ENCODE results near the gene PRPF6.
A peak's percentile ranks its signal among the peaks of the same experiment; 100 is the strongest.

Gene PRPF6

GRCh38 chr20:64040231-64041039, 59.5 kb downstream of the PRPF6 start:
- Histone ChIP-seq H3K9me3 (ENCODE audit: control insufficient read depth, insufficient read depth, low read length) (no peaks in the 10 kb centered on the region), H3K27ac (ENCODE audit: low read length) (no peak overlapping the region), H3K4me3 (ENCODE audit: low read length) (no peak overlapping the region), H3K36me3 (ENCODE audit: control insufficient read depth, insufficient read depth, low read length) (no peaks in the 10 kb centered on the region), H3K4me1 (ENCODE audit: control insufficient read depth, insufficient read depth, low read length) (peaks cover 22% of the 10 kb centered on the region), H3K27me3 (ENCODE audit: control insufficient read depth, insufficient read depth, low read length) (peaks cover 8% of the 10 kb centered on the region; the same call in 1 of the 2 replicates)
- no peak for DNase-seq (ENCODE audit: low read depth, low spot score)
- no CpG with 5 or more reads among the region's 12 CpGs for WGBS (ENCODE audit: insufficient coverage, insufficient read length)

- no peak overlapping the region for H3K4me3 ChIP-seq (ENCODE audit: low read length)
- H3K27ac ChIP-seq (ENCODE audit: low read length): no peak overlapping the region
- WGBS (ENCODE audit: insufficient coverage, insufficient read length): no CpG with 5 or more reads among the region's 15 CpGs
- H3K27me3 ChIP-seq (ENCODE audit: control insufficient read depth, insufficient read depth, low read length): peaks cover 8% of the 10 kb centered on the region; the same call in 1 of the 2 replicates
- H3K36me3 ChIP-seq (ENCODE audit: control insufficient read depth, insufficient read depth, low read length): no peaks in the 10 kb centered on the region
- H3K4me1 ChIP-seq (ENCODE audit: control insufficient read depth, insufficient read depth, low read length): peaks cover 18% of the 10 kb centered on the region
- no peak for DNase-seq (ENCODE audit: low read depth, low spot score)
- no peaks in the 10 kb centered on the region for H3K9me3 ChIP-seq (ENCODE audit: control insufficient read depth, insufficient read depth, low read length)
Observed at GRCh38 chr20:64041040-64041780, 60.3 kb downstream of the PRPF6 start.

- DNase-seq (ENCODE audit: low read depth, low spot score): no peak
- no CpG with 5 or more reads among the region's 11 CpGs for WGBS (ENCODE audit: insufficient coverage, insufficient read length)
- H3K27ac ChIP-seq (ENCODE audit: low read length): no peak overlapping the region
- H3K27me3 ChIP-seq (ENCODE audit: control insufficient read depth, insufficient read depth, low read length): peaks cover 9% of the 10 kb centered on the region; the same call in 1 of the 2 replicates
- H3K4me1 ChIP-seq (ENCODE audit: control insufficient read depth, insufficient read depth, low read length): peaks cover 13% of the 10 kb centered on the region
- H3K36me3 ChIP-seq (ENCODE audit: control insufficient read depth, insufficient read depth, low read length): no peaks in the 10 kb centered on the region
- no peaks in the 10 kb centered on the region for H3K9me3 ChIP-seq (ENCODE audit: control insufficient read depth, insufficient read depth, low read length)
- no peak overlapping the region for H3K4me3 ChIP-seq (ENCODE audit: low read length)
Observed at GRCh38 chr20:64041781-64042053, 60.8 kb downstream of the PRPF6 start.

GRCh38 chr20:64042054-64042781, 61.3 kb downstream of the PRPF6 start:
- Histone ChIP-seq H3K4me3 (ENCODE audit: low read length) (peak overlapping the region; percentile 48; the same call in 1 of the 2 replicates), H3K36me3 (ENCODE audit: control insufficient read depth, insufficient read depth, low read length) (no peaks in the 10 kb centered on the region), H3K4me1 (ENCODE audit: control insufficient read depth, insufficient read depth, low read length) (peaks cover 11% of the 10 kb centered on the region), H3K9me3 (ENCODE audit: control insufficient read depth, insufficient read depth, low read length) (no peaks in the 10 kb centered on the region), H3K27ac (ENCODE audit: low read length) (no peak overlapping the region), H3K27me3 (ENCODE audit: control insufficient read depth, insufficient read depth, low read length) (peaks cover 14% of the 10 kb centered on the region)
- WGBS (ENCODE audit: insufficient coverage, insufficient read length): no CpG with 5 or more reads among the region's 55 CpGs
- DNase-seq (ENCODE audit: low read depth, low spot score): no peak

- no peak for DNase-seq (ENCODE audit: low read depth, low spot score)
- WGBS (ENCODE audit: insufficient coverage, insufficient read length): 100% methylated on average over 2 of the region's 9 CpGs
- Histone ChIP-seq H3K9me3 (ENCODE audit: control insufficient read depth, insufficient read depth, low read length) (no peaks in the 10 kb centered on the region), H3K4me3 (ENCODE audit: low read length) (no peak overlapping the region), H3K4me1 (ENCODE audit: control insufficient read depth, insufficient read depth, low read length) (peaks cover 9% of the 10 kb centered on the region), H3K27me3 (ENCODE audit: control insufficient read depth, insufficient read depth, low read length) (peaks cover 27% of the 10 kb centered on the region), H3K36me3 (ENCODE audit: control insufficient read depth, insufficient read depth, low read length) (no peaks in the 10 kb centered on the region), H3K27ac (ENCODE audit: low read length) (no peak overlapping the region)
Observed at GRCh38 chr20:64043768-64044167, 62.8 kb downstream of the PRPF6 start.

- H3K27me3 ChIP-seq (ENCODE audit: control insufficient read depth, insufficient read depth, low read length): peaks cover 28% of the 10 kb centered on the region
- H3K36me3 ChIP-seq (ENCODE audit: control insufficient read depth, insufficient read depth, low read length): no peaks in the 10 kb centered on the region
- no peak for DNase-seq (ENCODE audit: low read depth, low spot score)
- H3K4me1 ChIP-seq (ENCODE audit: control insufficient read depth, insufficient read depth, low read length): peaks cover 7% of the 10 kb centered on the region; the same call in 1 of the 2 replicates
- no peak overlapping the region for H3K4me3 ChIP-seq (ENCODE audit: low read length)
- no peak overlapping the region for H3K27ac ChIP-seq (ENCODE audit: low read length)
- no CpG with 5 or more reads among the region's 14 CpGs for WGBS (ENCODE audit: insufficient coverage, insufficient read length)
- no peaks in the 10 kb centered on the region for H3K9me3 ChIP-seq (ENCODE audit: control insufficient read depth, insufficient read depth, low read length)
Observed at GRCh38 chr20:64044484-64045247, 63.7 kb downstream of the PRPF6 start.

GRCh38 chr20:64045346-64046011, 64.5 kb downstream of the PRPF6 start:
- Histone ChIP-seq H3K27ac (ENCODE audit: low read length) (no peak overlapping the region), H3K4me1 (ENCODE audit: control insufficient read depth, insufficient read depth, low read length) (peaks cover 8% of the 10 kb centered on the region; the same call in 1 of the 2 replicates), H3K36me3 (ENCODE audit: control insufficient read depth, insufficient read depth, low read length) (no peaks in the 10 kb centered on the region), H3K27me3 (ENCODE audit: control insufficient read depth, insufficient read depth, low read length) (peaks cover 31% of the 10 kb centered on the region), H3K9me3 (ENCODE audit: control insufficient read depth, insufficient read depth, low read length) (no peaks in the 10 kb centered on the region), H3K4me3 (ENCODE audit: low read length) (no peak overlapping the region)
- no peak for DNase-seq (ENCODE audit: low read depth, low spot score)
- no CpG with 5 or more reads among the region's 11 CpGs for WGBS (ENCODE audit: insufficient coverage, insufficient read length)

GRCh38 chr20:64047046-64047389, 66.1 kb downstream of the PRPF6 start:
- no CpG with 5 or more reads among the region's 8 CpGs for WGBS (ENCODE audit: insufficient coverage, insufficient read length)

GRCh38 chr20:64047968-64048401, 67.1 kb downstream of the PRPF6 start:
- WGBS (ENCODE audit: insufficient coverage, insufficient read length): no CpG with 5 or more reads among the region's 49 CpGs
- H3K27ac ChIP-seq (ENCODE audit: low read length): no peak overlapping the region
- H3K9me3 ChIP-seq (ENCODE audit: control insufficient read depth, insufficient read depth, low read length): no peaks in the 10 kb centered on the region
- no peak for DNase-seq (ENCODE audit: low read depth, low spot score)
- H3K4me3 ChIP-seq (ENCODE audit: low read length): peak overlapping the region; percentile 1; the same call in 1 of the 2 replicates
- H3K36me3 ChIP-seq (ENCODE audit: control insufficient read depth, insufficient read depth, low read length): no peaks in the 10 kb centered on the region
- peaks cover 8% of the 10 kb centered on the region; the same call in 1 of the 2 replicates for H3K4me1 ChIP-seq (ENCODE audit: control insufficient read depth, insufficient read depth, low read length)
- H3K27me3 ChIP-seq (ENCODE audit: control insufficient read depth, insufficient read depth, low read length): peaks cover 24% of the 10 kb centered on the region

More at GRCh38 chr20:64047046-64047389, 66.1 kb downstream of the PRPF6 start:
- no peaks in the 10 kb centered on the region for H3K9me3 ChIP-seq (ENCODE audit: control insufficient read depth, insufficient read depth, low read length)
- no peak overlapping the region for H3K27ac ChIP-seq (ENCODE audit: low read length)
- peaks cover 24% of the 10 kb centered on the region for H3K27me3 ChIP-seq (ENCODE audit: control insufficient read depth, insufficient read depth, low read length)
- no peak overlapping the region for H3K4me3 ChIP-seq (ENCODE audit: low read length)
- H3K36me3 ChIP-seq (ENCODE audit: control insufficient read depth, insufficient read depth, low read length): no peaks in the 10 kb centered on the region
- DNase-seq (ENCODE audit: low read depth, low spot score): no peak
- H3K4me1 ChIP-seq (ENCODE audit: control insufficient read depth, insufficient read depth, low read length): peaks cover 8% of the 10 kb centered on the region; the same call in 1 of the 2 replicates

Measured in iPS DF 6.9 (cell line).